Measurements from ENCODE around the gene NPIPB2. TPM values are rescaled to one million over a fixed set of nuclear protein-coding genes. Genes with fewer than 3 reads are reported as not detected.

The NPIPB2 gene
- total and polyA plus RNA-seq, 10 of the 15 experiments (the other 5 are each of a cell fraction or from before 2014, with no cell fraction given), result 1.9 to 29.3 (median 10.8) TPM

- Histone ChIP-seq H3K27me3 (replicated peaks in 1 of 2; ENCODE audit: control insufficient read depth in 2 of 2, insufficient read depth in 2 of 2, low read length in 1 of 2) (no peaks in the 10 kb centered on the region), H3K27ac (ENCODE audit: control insufficient read depth, insufficient read depth) (no peak overlapping the region), H3K36me3 (ENCODE audit: control insufficient read depth in 2 of 2, insufficient read depth in 2 of 2, low read length in 1 of 2) (peaks cover 4 to 10% of the 10 kb centered on the region in 2 experiments), H3K4me3 (no peak overlapping the region), H3K4me1 (ENCODE audit: control insufficient read depth, insufficient read depth, low read length) (peaks cover 2% of the 10 kb centered on the region), H3K79me2 (ENCODE audit: control insufficient read depth, insufficient read depth, low read length) (peaks cover 77% of the 10 kb centered on the region), H3K9ac (ENCODE audit: control insufficient read depth, insufficient read depth, low read length) (no peak overlapping the region), H3K4me2 (ENCODE audit: control insufficient read depth, insufficient read depth) (no peak overlapping the region), H2AFZ (ENCODE audit: control insufficient read depth, low read depth, low read length) (no peak overlapping the region), H4K20me1 (ENCODE audit: control insufficient read depth, insufficient read depth) (no peaks in the 10 kb centered on the region; the same call in 1 of the 2 replicates), H3K9me3 (replicated peaks; ENCODE audit: control insufficient read depth, insufficient read depth, low read length) (no peaks in the 10 kb centered on the region)
- intact Hi-C loops (cut with micrococcal nuclease; ENCODE audit: unreplicated experiment) (no loop called here), in situ Hi-C loops (cut with MboI) (no loop called here)
- ChIA-PET RAD21 (ENCODE audit: unreplicated experiment) (interaction anchor here (1.5 to 1.9 kb wide), 2 partner anchors 9 to 10 kb away, joined by 3 to 6 read pairs; partner anchors contain the start of gene SNX29), SMC1A (ENCODE audit: uncharacterized antibody, unreplicated experiment) (interaction anchor here (0.7 to 5.5 kb wide), 2 partner anchors 14 to 22 kb away, joined by 3 to 43 read pairs; partner anchors contain the start of gene TNFRSF17), CTCF (no interaction called here), POLR2A (interaction anchor here (0.6 to 1.7 kb wide), 2 partner anchors 10 to 19 kb away, joined by 3 to 5 read pairs; partner anchors contain the start of gene SNX29)
- ATAC-seq, result no peak
- WGBS (ENCODE audit: insufficient coverage, insufficient replicate concordance, low lambda C conversion rate, missing lambda C conversion rate), result 93% methylated on average over 12 of the region's 12 CpGs
- no peak for DNase-seq (ENCODE audit: low read depth, low spot score)
- FAIRE-seq, result no peak
- TF ChIP-seq IRF3 (IDR thresholded peaks at IDR 0.05), result no peak
- TF ChIP-seq MLLT1 (IDR thresholded peaks at IDR 0.05), result 0 out of 2 replicates have a peak, but pooled peaks have one; percentile 43
- no peak for TF ChIP-seq ZNF622 (IDR thresholded peaks at IDR 0.05)
- TF ChIP-seq ZBTB40 (IDR thresholded peaks at IDR 0.05; ENCODE audit: borderline replicate concordance), result peak; percentile 89
- BruUV-seq (replicated peaks), result no TSS peak
Measured at GRCh38 chr16:11986521-11987057, 44.7 kb upstream of the NPIPB2 start.

All from GM12878 (cell line).